Osteocyte (in vitro differentiated cells): ENCODE data around the gene SCP2. TPM values are rescaled to one million over a fixed set of nuclear protein-coding genes. Genes with fewer than 3 reads are reported as not detected.

Experiments
- DNase-seq: peaks from one replicate; pipeline ENCODE4 v3.0.0; 2021; ENCODE audit warnings: mixed read lengths; ENCODE audit not compliant: unreplicated experiment; ENCODE audit errors: extremely low spot score
- H3K27ac Mint-ChIP-seq: one replicate; pipeline ENCODE4 v1.8.0; 2021; ENCODE audit warnings: mild to moderate bottlenecking, mixed read lengths; ENCODE audit not compliant: unreplicated experiment
- H3K27me3 Mint-ChIP-seq: one replicate; pipeline ENCODE4 v1.8.0; 2021; ENCODE audit warnings: mixed read lengths; ENCODE audit not compliant: unreplicated experiment
- H3K36me3 Mint-ChIP-seq: one replicate; pipeline ENCODE4 v1.8.0; 2021; ENCODE audit warnings: mixed read lengths; ENCODE audit not compliant: unreplicated experiment
- H3K4me1 Mint-ChIP-seq: one replicate; pipeline ENCODE4 v1.8.0; 2021; ENCODE audit warnings: mixed read lengths; ENCODE audit not compliant: unreplicated experiment
- H3K4me3 Mint-ChIP-seq: one replicate; pipeline ENCODE4 v1.8.0; 2021; ENCODE audit warnings: mild to moderate bottlenecking, moderate library complexity, mixed read lengths; ENCODE audit not compliant: unreplicated experiment
- H3K9me3 Mint-ChIP-seq: one replicate; pipeline ENCODE4 v1.8.0; 2021; ENCODE audit warnings: mixed read lengths; ENCODE audit not compliant: unreplicated experiment
- CTCF ChIP-seq: fragments of 200-600 bp; sonication (generic); IDR thresholded peaks from 2 replicates; pipeline ENCODE4 v1.5.0; 2021; ENCODE audit warnings: antibody characterized with exemption, mild to moderate bottlenecking, moderate library complexity
- total RNA-seq: library from RNA; stranded (reverse); gene quantifications from 2 replicates; pipeline ENCODE4 v1.2.1, GENCODE V29; 2021

Gene SCP2
- total RNA-seq, 1 donor from 2014 or later, result 84.2 TPM

DNA sequence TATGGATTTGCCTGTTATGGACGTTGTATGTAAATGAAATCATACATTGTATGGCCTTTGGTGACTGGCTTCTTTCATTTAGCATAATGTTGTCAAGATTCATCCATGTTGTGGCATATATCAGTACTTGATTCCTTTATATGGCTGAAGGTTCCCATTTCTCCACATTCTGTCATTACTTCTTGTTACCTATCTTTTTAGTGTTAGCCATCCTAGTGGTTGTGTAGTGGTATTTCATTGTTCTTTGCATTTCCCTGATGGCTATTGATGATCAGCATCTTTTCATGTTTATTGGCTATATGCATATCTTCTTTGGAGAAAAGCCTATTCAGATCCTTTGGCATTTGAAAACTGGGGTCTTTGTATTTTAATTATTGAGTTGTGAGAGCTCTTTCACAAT lies 95.1 kb downstream of the SCP2 start:
- Mint-ChIP-seq H3K9me3 (no peaks in the 10 kb centered on the region), H3K36me3 (peaks cover 7% of the 10 kb centered on the region)

GRCh38 chr1:53023546-53023945 lies 96.5 kb downstream of the SCP2 start:
- Mint-ChIP-seq H3K4me1 (no peaks in the 10 kb centered on the region), H3K36me3 (peaks cover 4% of the 10 kb centered on the region), H3K4me3 (no peak overlapping the region), H3K27me3 (no peaks in the 10 kb centered on the region), H3K27ac (no peak overlapping the region), H3K9me3 (no peaks in the 10 kb centered on the region)
- no peak for DNase-seq
- no peak for TF ChIP-seq CTCF

More for the DNA sequence above, 95.1 kb downstream of the SCP2 start:
- no peak overlapping the region for H3K27ac Mint-ChIP-seq
- no peaks in the 10 kb centered on the region for H3K4me1 Mint-ChIP-seq
- DNase-seq, result no peak
- no peak overlapping the region for H3K4me3 Mint-ChIP-seq
- no peaks in the 10 kb centered on the region for H3K27me3 Mint-ChIP-seq
- TF ChIP-seq CTCF, result no peak

DNA sequence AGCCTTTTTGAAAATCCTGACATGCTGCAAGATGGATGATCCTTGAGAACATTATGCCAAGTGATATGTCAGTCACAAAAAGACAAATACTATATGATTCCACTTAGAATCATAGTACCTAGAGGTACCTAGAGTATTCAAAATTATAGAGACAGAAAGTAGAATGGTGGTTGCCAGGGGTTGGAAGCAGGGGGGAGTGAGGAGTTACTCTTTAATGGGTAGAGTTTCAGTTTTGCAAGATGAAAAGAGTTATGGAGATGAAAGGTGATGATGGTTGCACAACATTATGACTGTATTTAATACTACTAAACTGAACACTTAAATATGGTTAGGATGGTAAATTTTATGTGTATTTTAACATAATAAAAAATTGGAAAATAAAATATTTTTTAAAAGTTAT lies 97.0 kb downstream of the SCP2 start:
- H3K27me3 Mint-ChIP-seq, result no peaks in the 10 kb centered on the region
- DNase-seq, result no peak

GRCh38 chr1:53025034-53025768 lies 98.1 kb downstream of the SCP2 start:
- H3K36me3 Mint-ChIP-seq, result peaks cover 8% of the 10 kb centered on the region
- no peak for DNase-seq
- no peak for TF ChIP-seq CTCF
- no peak overlapping the region for H3K27ac Mint-ChIP-seq
- no peak overlapping the region for H3K4me3 Mint-ChIP-seq
- no peaks in the 10 kb centered on the region for H3K27me3 Mint-ChIP-seq
- no peaks in the 10 kb centered on the region for H3K9me3 Mint-ChIP-seq
- no peaks in the 10 kb centered on the region for H3K4me1 Mint-ChIP-seq

More for the DNA sequence above, 97.0 kb downstream of the SCP2 start:
- Mint-ChIP-seq H3K36me3 (peaks cover 4% of the 10 kb centered on the region), H3K4me1 (no peaks in the 10 kb centered on the region), H3K27ac (no peak overlapping the region), H3K9me3 (no peaks in the 10 kb centered on the region), H3K4me3 (no peak overlapping the region)
- no peak for TF ChIP-seq CTCF

DNA sequence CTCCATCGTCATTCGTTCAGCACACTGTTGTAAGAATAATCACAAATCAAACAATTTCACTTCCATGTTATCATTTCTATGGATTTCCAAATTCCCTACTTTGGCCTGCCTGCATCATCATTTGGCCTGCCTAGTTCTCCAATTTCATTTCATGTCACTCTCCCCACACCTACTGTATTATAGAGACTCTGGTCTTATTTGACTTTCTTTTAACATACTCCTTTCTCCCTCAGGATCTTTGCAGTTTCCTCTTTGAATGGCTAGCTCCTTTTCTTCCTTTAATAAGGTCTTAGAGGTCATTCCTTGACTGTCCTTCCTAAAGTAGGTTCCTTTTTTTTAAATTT lies 98.7 kb downstream of the SCP2 start:
- no peak for TF ChIP-seq CTCF

More for the DNA sequence above, 98.7 kb downstream of the SCP2 start:
- Mint-ChIP-seq H3K4me1 (no peaks in the 10 kb centered on the region), H3K36me3 (peaks cover 8% of the 10 kb centered on the region), H3K9me3 (no peaks in the 10 kb centered on the region), H3K27ac (no peak overlapping the region), H3K27me3 (no peaks in the 10 kb centered on the region), H3K4me3 (no peak overlapping the region)
- DNase-seq, result no peak
